Measurements from ENCODE around the gene RASSF7.

DNA sequence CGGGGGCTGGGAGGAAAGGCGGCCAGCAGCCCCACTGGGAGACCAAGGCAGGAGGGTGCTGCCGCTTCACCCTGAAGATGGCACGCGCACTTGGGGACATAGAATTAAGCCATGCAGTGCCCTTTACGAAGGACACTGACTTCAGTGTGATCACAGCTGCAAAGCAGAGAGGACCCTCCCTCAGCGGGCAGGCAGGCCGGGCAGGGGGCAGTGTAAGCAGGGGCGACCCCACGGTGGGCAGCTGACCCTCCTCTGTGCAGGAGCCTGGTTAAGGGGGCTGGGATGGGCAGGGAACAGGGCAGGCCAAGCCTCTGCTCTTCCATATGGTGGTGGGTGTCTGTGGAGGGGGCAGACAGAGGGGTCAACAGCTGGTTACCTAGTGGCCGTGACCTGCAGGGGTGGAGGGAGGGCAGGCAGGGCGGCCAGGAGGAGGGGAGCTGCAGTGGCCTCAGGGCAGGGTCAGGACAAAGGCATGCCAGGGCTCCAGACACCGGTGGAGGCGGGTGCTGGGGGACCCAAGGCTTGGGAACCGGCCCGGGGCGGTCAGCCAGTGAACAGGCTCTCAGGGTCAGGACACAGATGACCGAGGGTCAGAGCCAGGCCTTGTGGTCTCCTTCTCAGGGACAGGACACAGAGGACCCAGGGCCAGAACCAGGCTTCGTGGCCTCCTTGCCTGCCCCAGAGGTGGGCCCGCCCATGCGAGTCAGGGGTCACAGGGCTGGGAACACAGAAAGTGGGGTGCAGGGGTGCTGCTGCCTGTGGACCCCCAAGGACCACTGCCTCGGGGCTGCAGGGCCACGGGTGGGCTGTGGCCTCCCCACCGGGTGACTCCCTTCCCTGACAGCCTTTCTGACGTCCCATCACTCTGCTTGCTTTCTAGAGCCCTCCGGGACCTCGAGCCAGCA is 7.4 kb upstream of the RASSF7 start:
- no peak for TF ChIP-seq POLR2AphosphoS5 (IDR thresholded peaks at IDR 0.05; ENCODE audit: low read depth, low read length)
- TF ChIP-seq, protein P1, sequence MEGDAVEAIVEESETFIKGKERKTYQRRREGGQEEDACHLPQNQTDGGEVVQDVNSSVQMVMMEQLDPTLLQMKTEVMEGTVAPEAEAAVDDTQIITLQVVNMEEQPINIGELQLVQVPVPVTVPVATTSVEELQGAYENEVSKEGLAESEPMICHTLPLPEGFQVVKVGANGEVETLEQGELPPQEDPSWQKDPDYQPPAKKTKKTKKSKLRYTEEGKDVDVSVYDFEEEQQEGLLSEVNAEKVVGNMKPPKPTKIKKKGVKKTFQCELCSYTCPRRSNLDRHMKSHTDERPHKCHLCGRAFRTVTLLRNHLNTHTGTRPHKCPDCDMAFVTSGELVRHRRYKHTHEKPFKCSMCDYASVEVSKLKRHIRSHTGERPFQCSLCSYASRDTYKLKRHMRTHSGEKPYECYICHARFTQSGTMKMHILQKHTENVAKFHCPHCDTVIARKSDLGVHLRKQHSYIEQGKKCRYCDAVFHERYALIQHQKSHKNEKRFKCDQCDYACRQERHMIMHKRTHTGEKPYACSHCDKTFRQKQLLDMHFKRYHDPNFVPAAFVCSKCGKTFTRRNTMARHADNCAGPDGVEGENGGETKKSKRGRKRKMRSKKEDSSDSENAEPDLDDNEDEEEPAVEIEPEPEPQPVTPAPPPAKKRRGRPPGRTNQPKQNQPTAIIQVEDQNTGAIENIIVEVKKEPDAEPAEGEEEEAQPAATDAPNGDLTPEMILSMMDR (IDR thresholded peaks at IDR 0.05; ENCODE audit: control extremely low read depth in 1 of 3, insufficient read depth in 1 of 3, low read depth in 1 of 3, low read length in 3 of 3): no peak
